GM19328 (cell line): ENCODE measurements around the gene AKR1C4.

Experiments used
- ATAC-seq: cut with Tn5 transposase; IDR thresholded peaks from one replicate; pipeline ENCODE4 v1.9.1; 2021; ENCODE audit warnings: mild to moderate bottlenecking, moderate library complexity; ENCODE audit not compliant: unreplicated experiment

AKR1C4 gene

DNA sequence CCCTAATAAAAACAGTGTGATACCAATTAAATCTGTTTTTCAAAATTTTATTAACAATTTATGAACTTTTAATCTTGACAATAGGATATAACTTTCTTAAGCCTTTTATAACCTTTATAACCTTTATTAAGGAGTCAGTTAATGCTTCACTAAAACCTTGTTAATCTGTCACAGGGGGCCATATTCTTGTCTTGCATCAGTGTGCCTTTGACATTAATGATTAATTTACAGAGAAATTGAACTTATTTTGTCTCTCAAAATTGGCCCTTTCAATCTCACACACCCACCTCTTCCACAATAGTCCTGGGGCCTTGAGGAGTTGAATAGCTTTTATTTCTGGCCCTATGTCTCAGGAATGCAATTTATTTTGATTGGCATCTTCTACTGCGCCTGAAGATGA is 68.5 kb downstream of the AKR1C4 start:
- ATAC-seq, result no peak

- ATAC-seq, result no peak
These were observed 69.7 kb downstream of the AKR1C4 start for GRCh38 chr10:5266351-5266750.

GRCh38 chr10:5266804-5267203 is 70.2 kb downstream of the AKR1C4 start:
- ATAC-seq, result no peak

GRCh38 chr10:5268234-5268633 is 71.6 kb downstream of the AKR1C4 start:
- ATAC-seq, result no peak
